AG10803 (cell line): ENCODE results near the gene HERC4.
"Not testable (repeated sequence)": the region's sequence is repeated elsewhere in the genome, so short reads cannot be mapped to it uniquely, and the experiment has no call there.

Source experiments
- DNase-seq: peaks from one replicate; pipeline ENCODE4 v3.0.0; 2010; ENCODE audit warnings: low read depth
- H3K4me3 ChIP-seq: 2 replicates; pipeline ENCODE4 v1.5.1; 2011; ENCODE audit warnings: mild to moderate bottlenecking, low read length, control low read depth
- CTCF ChIP-seq: conservative IDR thresholded peaks from 2 replicates; pipeline ENCODE4 v1.5.1; 2011; ENCODE audit warnings: mild to moderate bottlenecking, low read length, control low read depth, inconsistent platforms

HERC4 gene

GRCh38 chr10:68047554-68048327 is 27.3 kb downstream of the HERC4 start:
- TF ChIP-seq CTCF, result no peak
- no peak for DNase-seq
- H3K4me3 ChIP-seq, result no peak overlapping the region

GRCh38 chr10:68047122-68047521 is 28.0 kb downstream of the HERC4 start:
- no peak overlapping the region for H3K4me3 ChIP-seq
- DNase-seq, result no peak
- no peak for TF ChIP-seq CTCF

GRCh38 chr10:68046642-68047041 is 28.4 kb downstream of the HERC4 start:
- no peak for TF ChIP-seq CTCF

GRCh38 chr10:68043030-68043429 is 32.1 kb downstream of the HERC4 start:
- TF ChIP-seq CTCF, result no peak
- no peak overlapping the region for H3K4me3 ChIP-seq

More at GRCh38 chr10:68046642-68047041, 28.4 kb downstream of the HERC4 start:
- DNase-seq, result no peak
- H3K4me3 ChIP-seq, result no peak overlapping the region

GRCh38 chr10:68032113-68032512 is 43.0 kb downstream of the HERC4 start:
- no peak for DNase-seq
- H3K4me3 ChIP-seq, result no peak overlapping the region
- no peak for TF ChIP-seq CTCF

More at GRCh38 chr10:68043030-68043429, 32.1 kb downstream of the HERC4 start:
- DNase-seq, result peak; percentile 21

GRCh38 chr10:68027429-68027828 is 47.7 kb downstream of the HERC4 start:
- no peak for TF ChIP-seq CTCF
- no peak for DNase-seq
- H3K4me3 ChIP-seq, result no peak overlapping the region

GRCh38 chr10:68023292-68023691 is 51.8 kb downstream of the HERC4 start:
- TF ChIP-seq CTCF, result no peak
- no peak overlapping the region for H3K4me3 ChIP-seq
- no peak for DNase-seq

GRCh38 chr10:68022324-68022723 is 52.8 kb downstream of the HERC4 start:
- DNase-seq, H3K4me3 ChIP-seq: not testable (repeated sequence)

GRCh38 chr10:68016519-68016918 is 58.6 kb downstream of the HERC4 start:
- not testable (repeated sequence) for H3K4me3 ChIP-seq, DNase-seq
